SK-MEL-5 (cell line): Measurements from ENCODE around the gene GLP1R. TPM values are rescaled to one million over a fixed set of nuclear protein-coding genes. Genes with fewer than 3 reads are reported as not detected.

ENCODE experiments used
- DNase-seq: peaks from one replicate; pipeline ENCODE4 v3.0.0-alpha.2; 2016; ENCODE audit warnings: low read depth, low spot score
- in situ Hi-C: cut with HindIII; loops from 2 replicates; pipeline ENCODE4 v1.10.0; 2016; ENCODE audit warnings: low sequenced_read_pairs, high pct_unique_total_duplicates, low pct_unique_long_range_greater_than_20kb
- polyA plus RNA-seq, 2 experiments: library from polyadenylated mRNA; depleted of rRNA; stranded (reverse); fragments of >200 nt; gene quantifications; 2 replicates each; pipeline ENCODE4 v1.2.3, GENCODE V29; 2015
- total RNA-seq: library from RNA; depleted of rRNA; stranded (reverse); fragments of >200 nt; shearing (Covaris generic); gene quantifications from 2 replicates; pipeline ENCODE4 v1.2.3, GENCODE V29; 2014; rRNA removed

GLP1R gene
- total RNA-seq: not detected in 2 replicates
- not detected in 2 replicates for polyA plus RNA-seq (2015; cell fraction: cytosol; rRNA removed)
- polyA plus RNA-seq (2015; cell fraction: nucleus; rRNA removed): not detected in 2 replicates

GRCh38 chr6:39048481-39049399 lies at the start of gene GLP1R:
Gene GLP1R, plus strand, starts transcription at chr6:39048781. Its CDS starts 60 bp downstream, at chr6:39048841.
- in situ Hi-C loops: no loop called here
- no peak for DNase-seq

GRCh38 chr6:39003072-39003471 lies 45.5 kb upstream of the GLP1R start:
- in situ Hi-C loops: no loop called here
- DNase-seq: peak; percentile 41

- in situ Hi-C loops: no loop called here
- DNase-seq: no peak
These were observed 45.1 kb upstream of the GLP1R start for GRCh38 chr6:39003492-39003891.

GRCh38 chr6:39004801-39005200 lies 43.8 kb upstream of the GLP1R start:
- DNase-seq: no peak
- in situ Hi-C loops: no loop called here

GRCh38 chr6:39005774-39006173 lies 42.8 kb upstream of the GLP1R start:
- DNase-seq: no peak
- in situ Hi-C loops: no loop called here

- in situ Hi-C loops: no loop called here
- no peak for DNase-seq
These were observed 41.0 kb upstream of the GLP1R start for GRCh38 chr6:39007575-39007974.

GRCh38 chr6:39008737-39009136 lies 39.8 kb upstream of the GLP1R start:
- in situ Hi-C loops: no loop called here
- no peak for DNase-seq

GRCh38 chr6:39009476-39009875 lies 39.1 kb upstream of the GLP1R start:
- in situ Hi-C loops: no loop called here
- DNase-seq: no peak

- in situ Hi-C loops: no loop called here
- no peak for DNase-seq
These were observed 31.6 kb upstream of the GLP1R start for GRCh38 chr6:39016839-39017546.

GRCh38 chr6:39017547-39017880 lies 31.1 kb upstream of the GLP1R start:
- in situ Hi-C loops: no loop called here
- no peak for DNase-seq

GRCh38 chr6:39018103-39018502 lies 30.5 kb upstream of the GLP1R start:
- DNase-seq: no peak
- in situ Hi-C loops: no loop called here

GRCh38 chr6:39020136-39020535 lies 28.4 kb upstream of the GLP1R start:
- in situ Hi-C loops: no loop called here
- no peak for DNase-seq

GRCh38 chr6:39021041-39021440 lies 27.5 kb upstream of the GLP1R start:
- no peak for DNase-seq
- in situ Hi-C loops: no loop called here

- in situ Hi-C loops: no loop called here
- DNase-seq: no peak
These were observed 26.8 kb upstream of the GLP1R start for GRCh38 chr6:39021779-39022178.

- DNase-seq: no peak
- in situ Hi-C loops: no loop called here
These were observed 22.4 kb upstream of the GLP1R start for GRCh38 chr6:39026175-39026574.

- in situ Hi-C loops: no loop called here
- DNase-seq: peak; percentile 52
These were observed 19.2 kb upstream of the GLP1R start for GRCh38 chr6:39029156-39030011.

GRCh38 chr6:39035681-39036080 lies 12.9 kb upstream of the GLP1R start:
- in situ Hi-C loops: no loop called here
- no peak for DNase-seq

- DNase-seq: no peak
- in situ Hi-C loops: no loop called here
These were observed 11.5 kb upstream of the GLP1R start for GRCh38 chr6:39037082-39037508.
